H1 (cell line): ENCODE results near the gene PLEKHM3. TPM values are rescaled to one million over a fixed set of nuclear protein-coding genes. Genes with fewer than 3 reads are reported as not detected.

Source experiments
- FOSL1 ChIP-seq: IDR thresholded peaks from 2 replicates; pipeline ENCODE4 v1.6.1; 2011; ENCODE audit warnings: mild to moderate bottlenecking, low read depth, low read length, moderate library complexity; ENCODE audit not compliant: insufficient read depth
- MAFK ChIP-seq: IDR thresholded peaks from 2 replicates; pipeline ENCODE4 v1.6.1; 2012; ENCODE audit warnings: low read depth, mild to moderate bottlenecking, improper control_type of control experiment, low read length
- SIX5 ChIP-seq: IDR thresholded peaks from 2 replicates; pipeline ENCODE4 v1.6.1; 2011; ENCODE audit warnings: mild to moderate bottlenecking, low read depth, low read length
- polyA plus RNA-seq, 7 experiments: library from polyadenylated mRNA; depleted of rRNA in 3 of 7; stranded (reverse) in 5 of 7; unstranded in 2 of 7; fragments of >200 nt in 5 of 7; fragments of 200-250 nt in 2 of 7; gene quantifications; 1 replicate in 5 of 7; 2 replicates in 1 of 7; 4 replicates in 1 of 7; pipeline versions ENCODE4 v1.2.1 to v1.2.3, GENCODE V29; 2011 to 2013; ENCODE audit warnings: missing spikeins in 2 of 7, mixed read lengths in 2 of 7
- total RNA-seq: library from RNA; stranded (reverse); fragmentation: NEBNext Ultra II Directional; extraction: Animal tissue kit (Norgen Biotek cat#: 25700); gene quantifications from 2 replicates; pipeline ENCODE4 v1.2.1, GENCODE V29; 2021
- TF ChIP-seq, protein P1 (sequence below): fragments of 300-600 bp; sonication (generic); IDR thresholded peaks from 2 replicates; pipeline ENCODE4 v1.7.1; 2012; ENCODE audit warnings: low read length, moderate library complexity, mild to moderate bottlenecking, inconsistent platforms; ENCODE audit not compliant: insufficient replicate concordance

The PLEKHM3 gene
- total and polyA plus RNA-seq, 2 of the 8 experiments (the other 6 are each of a cell fraction or from before 2014, with no cell fraction given) = 2.3 to 5.8 TPM

GRCh38 chr2:208012449-208012848, 12.9 kb downstream of the PLEKHM3 start (continued):
- TF ChIP-seq, protein P1, sequence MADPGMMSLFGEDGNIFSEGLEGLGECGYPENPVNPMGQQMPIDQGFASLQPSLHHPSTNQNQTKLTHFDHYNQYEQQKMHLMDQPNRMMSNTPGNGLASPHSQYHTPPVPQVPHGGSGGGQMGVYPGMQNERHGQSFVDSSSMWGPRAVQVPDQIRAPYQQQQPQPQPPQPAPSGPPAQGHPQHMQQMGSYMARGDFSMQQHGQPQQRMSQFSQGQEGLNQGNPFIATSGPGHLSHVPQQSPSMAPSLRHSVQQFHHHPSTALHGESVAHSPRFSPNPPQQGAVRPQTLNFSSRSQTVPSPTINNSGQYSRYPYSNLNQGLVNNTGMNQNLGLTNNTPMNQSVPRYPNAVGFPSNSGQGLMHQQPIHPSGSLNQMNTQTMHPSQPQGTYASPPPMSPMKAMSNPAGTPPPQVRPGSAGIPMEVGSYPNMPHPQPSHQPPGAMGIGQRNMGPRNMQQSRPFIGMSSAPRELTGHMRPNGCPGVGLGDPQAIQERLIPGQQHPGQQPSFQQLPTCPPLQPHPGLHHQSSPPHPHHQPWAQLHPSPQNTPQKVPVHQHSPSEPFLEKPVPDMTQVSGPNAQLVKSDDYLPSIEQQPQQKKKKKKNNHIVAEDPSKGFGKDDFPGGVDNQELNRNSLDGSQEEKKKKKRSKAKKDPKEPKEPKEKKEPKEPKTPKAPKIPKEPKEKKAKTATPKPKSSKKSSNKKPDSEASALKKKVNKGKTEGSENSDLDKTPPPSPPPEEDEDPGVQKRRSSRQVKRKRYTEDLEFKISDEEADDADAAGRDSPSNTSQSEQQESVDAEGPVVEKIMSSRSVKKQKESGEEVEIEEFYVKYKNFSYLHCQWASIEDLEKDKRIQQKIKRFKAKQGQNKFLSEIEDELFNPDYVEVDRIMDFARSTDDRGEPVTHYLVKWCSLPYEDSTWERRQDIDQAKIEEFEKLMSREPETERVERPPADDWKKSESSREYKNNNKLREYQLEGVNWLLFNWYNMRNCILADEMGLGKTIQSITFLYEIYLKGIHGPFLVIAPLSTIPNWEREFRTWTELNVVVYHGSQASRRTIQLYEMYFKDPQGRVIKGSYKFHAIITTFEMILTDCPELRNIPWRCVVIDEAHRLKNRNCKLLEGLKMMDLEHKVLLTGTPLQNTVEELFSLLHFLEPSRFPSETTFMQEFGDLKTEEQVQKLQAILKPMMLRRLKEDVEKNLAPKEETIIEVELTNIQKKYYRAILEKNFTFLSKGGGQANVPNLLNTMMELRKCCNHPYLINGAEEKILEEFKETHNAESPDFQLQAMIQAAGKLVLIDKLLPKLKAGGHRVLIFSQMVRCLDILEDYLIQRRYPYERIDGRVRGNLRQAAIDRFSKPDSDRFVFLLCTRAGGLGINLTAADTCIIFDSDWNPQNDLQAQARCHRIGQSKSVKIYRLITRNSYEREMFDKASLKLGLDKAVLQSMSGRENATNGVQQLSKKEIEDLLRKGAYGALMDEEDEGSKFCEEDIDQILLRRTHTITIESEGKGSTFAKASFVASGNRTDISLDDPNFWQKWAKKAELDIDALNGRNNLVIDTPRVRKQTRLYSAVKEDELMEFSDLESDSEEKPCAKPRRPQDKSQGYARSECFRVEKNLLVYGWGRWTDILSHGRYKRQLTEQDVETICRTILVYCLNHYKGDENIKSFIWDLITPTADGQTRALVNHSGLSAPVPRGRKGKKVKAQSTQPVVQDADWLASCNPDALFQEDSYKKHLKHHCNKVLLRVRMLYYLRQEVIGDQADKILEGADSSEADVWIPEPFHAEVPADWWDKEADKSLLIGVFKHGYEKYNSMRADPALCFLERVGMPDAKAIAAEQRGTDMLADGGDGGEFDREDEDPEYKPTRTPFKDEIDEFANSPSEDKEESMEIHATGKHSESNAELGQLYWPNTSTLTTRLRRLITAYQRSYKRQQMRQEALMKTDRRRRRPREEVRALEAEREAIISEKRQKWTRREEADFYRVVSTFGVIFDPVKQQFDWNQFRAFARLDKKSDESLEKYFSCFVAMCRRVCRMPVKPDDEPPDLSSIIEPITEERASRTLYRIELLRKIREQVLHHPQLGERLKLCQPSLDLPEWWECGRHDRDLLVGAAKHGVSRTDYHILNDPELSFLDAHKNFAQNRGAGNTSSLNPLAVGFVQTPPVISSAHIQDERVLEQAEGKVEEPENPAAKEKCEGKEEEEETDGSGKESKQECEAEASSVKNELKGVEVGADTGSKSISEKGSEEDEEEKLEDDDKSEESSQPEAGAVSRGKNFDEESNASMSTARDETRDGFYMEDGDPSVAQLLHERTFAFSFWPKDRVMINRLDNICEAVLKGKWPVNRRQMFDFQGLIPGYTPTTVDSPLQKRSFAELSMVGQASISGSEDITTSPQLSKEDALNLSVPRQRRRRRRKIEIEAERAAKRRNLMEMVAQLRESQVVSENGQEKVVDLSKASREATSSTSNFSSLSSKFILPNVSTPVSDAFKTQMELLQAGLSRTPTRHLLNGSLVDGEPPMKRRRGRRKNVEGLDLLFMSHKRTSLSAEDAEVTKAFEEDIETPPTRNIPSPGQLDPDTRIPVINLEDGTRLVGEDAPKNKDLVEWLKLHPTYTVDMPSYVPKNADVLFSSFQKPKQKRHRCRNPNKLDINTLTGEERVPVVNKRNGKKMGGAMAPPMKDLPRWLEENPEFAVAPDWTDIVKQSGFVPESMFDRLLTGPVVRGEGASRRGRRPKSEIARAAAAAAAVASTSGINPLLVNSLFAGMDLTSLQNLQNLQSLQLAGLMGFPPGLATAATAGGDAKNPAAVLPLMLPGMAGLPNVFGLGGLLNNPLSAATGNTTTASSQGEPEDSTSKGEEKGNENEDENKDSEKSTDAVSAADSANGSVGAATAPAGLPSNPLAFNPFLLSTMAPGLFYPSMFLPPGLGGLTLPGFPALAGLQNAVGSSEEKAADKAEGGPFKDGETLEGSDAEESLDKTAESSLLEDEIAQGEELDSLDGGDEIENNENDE = no peak
- no peak for TF ChIP-seq FOSL1
- no peak for TF ChIP-seq MAFK
- TF ChIP-seq SIX5 = no peak
